Calu3 (cell line): ENCODE measurements around the gene RNF144A. TPM values are rescaled to one million over a fixed set of nuclear protein-coding genes. Genes with fewer than 3 reads are reported as not detected.
"Not testable (repeated sequence)": the region's sequence is repeated elsewhere in the genome, so short reads cannot be mapped to it uniquely, and the experiment has no call there.

Experiments used
- BruUV-seq: library from RNA; stranded (reverse); fragments of 400-500 nt; replicated peaks from 2 replicates; lab custom pipeline; 2021; lab: Mats Ljungman, UMichigan
- CTCF ChIA-PET: fragments of 300-600 bp; sonication (Branson Sonifier 250); formaldehyde crosslinking; loops from one replicate; lab custom pipeline; 2022; ENCODE audit warnings: antibody characterized with exemption; lab: Charles Lee
- DNase-seq: peaks from one replicate; pipeline ENCODE4 v3.0.0; 2022
- H3K27ac Mint-ChIP-seq: one replicate; pipeline ENCODE4 v1.8.0; 2022; ENCODE audit warnings: mixed read lengths; ENCODE audit not compliant: unreplicated experiment
- H3K27me3 Mint-ChIP-seq: one replicate; pipeline ENCODE4 v1.8.0; 2022; ENCODE audit warnings: mixed read lengths; ENCODE audit not compliant: unreplicated experiment
- H3K36me3 Mint-ChIP-seq: one replicate; pipeline ENCODE4 v1.8.0; 2022; ENCODE audit warnings: mild to moderate bottlenecking, moderate library complexity, mixed read lengths; ENCODE audit not compliant: insufficient read depth, unreplicated experiment
- H3K4me1 Mint-ChIP-seq: one replicate; pipeline ENCODE4 v1.8.0; 2022; ENCODE audit warnings: mild to moderate bottlenecking, low read depth, mixed read lengths; ENCODE audit not compliant: unreplicated experiment
- H3K4me3 Mint-ChIP-seq: one replicate; pipeline ENCODE4 v1.8.0; 2022; ENCODE audit warnings: mild to moderate bottlenecking, low read depth, moderate library complexity, mixed read lengths; ENCODE audit not compliant: unreplicated experiment
- H3K9me3 Mint-ChIP-seq: one replicate; pipeline ENCODE4 v1.8.0; 2022; ENCODE audit warnings: low read depth, mixed read lengths; ENCODE audit not compliant: unreplicated experiment
- intact Hi-C: fragments of 100-400 bp; cut with micrococcal nuclease; formaldehyde crosslinking; loops from one replicate; pipeline ENCODE4 v1.10.0; 2022; ENCODE audit not compliant: unreplicated experiment
- total RNA-seq: library from RNA; stranded (reverse); gene quantifications from 2 replicates; pipeline ENCODE4 v1.2.3, GENCODE V29; 2022
- TF ChIP-seq, protein P1 (sequence below): fragments of 200-600 bp; IDR thresholded peaks from one replicate; pipeline ENCODE4 v1.8.0; 2022; ENCODE audit warnings: antibody characterized with exemption; ENCODE audit not compliant: unreplicated experiment

Gene RNF144A
- total RNA-seq, 1 experiment from 2014 or later: 13.7 TPM

DNA sequence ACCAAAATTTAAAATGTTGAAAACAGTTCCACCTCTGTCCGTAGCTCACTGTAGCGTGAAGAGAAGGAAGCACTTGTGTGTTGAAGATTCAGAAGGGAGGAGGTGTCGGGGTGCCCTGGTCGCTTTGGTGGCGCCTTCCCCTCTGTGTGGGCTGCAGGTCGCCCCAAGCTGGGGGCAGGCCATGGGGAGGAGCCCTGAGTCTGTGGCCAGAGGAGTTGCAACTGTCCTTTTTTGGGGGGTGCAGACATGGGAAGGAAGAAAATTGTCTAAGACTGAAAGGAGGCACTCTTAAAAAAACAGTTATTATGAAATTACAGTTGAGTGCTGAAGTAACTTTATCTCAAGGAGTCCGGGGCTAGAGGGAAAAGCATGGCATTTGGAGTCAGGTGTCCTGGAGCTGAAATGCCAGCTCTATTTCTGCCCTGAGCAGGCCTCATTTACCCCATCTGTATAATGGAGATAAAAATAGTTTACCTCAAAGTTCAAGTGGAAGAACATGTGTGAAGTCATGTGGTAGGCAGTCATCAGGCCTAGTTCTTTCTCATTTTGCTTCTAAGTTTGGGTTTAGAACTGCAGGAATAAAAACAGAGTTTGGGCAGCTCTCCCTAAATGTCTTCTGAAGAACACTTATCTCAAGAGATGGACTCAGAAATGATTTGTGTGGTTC is 82.1 kb downstream of the RNF144A start:
- no peaks in the 10 kb centered on the region for H3K9me3 Mint-ChIP-seq
- no peaks in the 10 kb centered on the region for H3K4me1 Mint-ChIP-seq
- H3K27me3 Mint-ChIP-seq: no peaks in the 10 kb centered on the region
- intact Hi-C loops: no loop called here
- CTCF ChIA-PET: no interaction called here
- BruUV-seq: no TSS peak
- H3K36me3 Mint-ChIP-seq: no peaks in the 10 kb centered on the region
- H3K4me3 Mint-ChIP-seq: no peak overlapping the region
- TF ChIP-seq, protein P1, sequence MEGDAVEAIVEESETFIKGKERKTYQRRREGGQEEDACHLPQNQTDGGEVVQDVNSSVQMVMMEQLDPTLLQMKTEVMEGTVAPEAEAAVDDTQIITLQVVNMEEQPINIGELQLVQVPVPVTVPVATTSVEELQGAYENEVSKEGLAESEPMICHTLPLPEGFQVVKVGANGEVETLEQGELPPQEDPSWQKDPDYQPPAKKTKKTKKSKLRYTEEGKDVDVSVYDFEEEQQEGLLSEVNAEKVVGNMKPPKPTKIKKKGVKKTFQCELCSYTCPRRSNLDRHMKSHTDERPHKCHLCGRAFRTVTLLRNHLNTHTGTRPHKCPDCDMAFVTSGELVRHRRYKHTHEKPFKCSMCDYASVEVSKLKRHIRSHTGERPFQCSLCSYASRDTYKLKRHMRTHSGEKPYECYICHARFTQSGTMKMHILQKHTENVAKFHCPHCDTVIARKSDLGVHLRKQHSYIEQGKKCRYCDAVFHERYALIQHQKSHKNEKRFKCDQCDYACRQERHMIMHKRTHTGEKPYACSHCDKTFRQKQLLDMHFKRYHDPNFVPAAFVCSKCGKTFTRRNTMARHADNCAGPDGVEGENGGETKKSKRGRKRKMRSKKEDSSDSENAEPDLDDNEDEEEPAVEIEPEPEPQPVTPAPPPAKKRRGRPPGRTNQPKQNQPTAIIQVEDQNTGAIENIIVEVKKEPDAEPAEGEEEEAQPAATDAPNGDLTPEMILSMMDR: no peak
- no peak overlapping the region for H3K27ac Mint-ChIP-seq
- DNase-seq: no peak

DNA sequence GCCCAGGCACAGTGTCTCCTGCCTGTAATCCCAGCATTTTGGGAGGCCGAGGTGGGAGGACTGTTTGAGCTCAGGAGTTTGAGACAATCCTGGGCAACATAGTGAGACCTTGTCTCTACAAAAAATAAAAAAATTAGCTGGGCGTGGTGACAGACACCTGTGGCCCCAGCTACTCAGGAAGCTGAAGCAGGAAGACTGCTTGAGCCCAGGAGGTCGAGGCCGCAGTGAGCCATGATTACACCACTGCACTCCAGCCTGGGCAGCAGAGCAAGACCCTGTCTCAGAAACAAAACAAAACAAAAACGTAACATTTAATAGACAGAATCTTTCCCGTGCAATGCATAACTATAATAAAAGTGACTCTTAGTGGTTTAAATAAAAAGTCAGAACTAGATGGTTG is 84.2 kb downstream of the RNF144A start:
- CTCF ChIA-PET, H3K36me3 Mint-ChIP-seq, H3K4me1 Mint-ChIP-seq, DNase-seq, BruUV-seq, H3K4me3 Mint-ChIP-seq, H3K9me3 Mint-ChIP-seq, H3K27ac Mint-ChIP-seq, H3K27me3 Mint-ChIP-seq, intact Hi-C loops: not testable (repeated sequence)

DNA sequence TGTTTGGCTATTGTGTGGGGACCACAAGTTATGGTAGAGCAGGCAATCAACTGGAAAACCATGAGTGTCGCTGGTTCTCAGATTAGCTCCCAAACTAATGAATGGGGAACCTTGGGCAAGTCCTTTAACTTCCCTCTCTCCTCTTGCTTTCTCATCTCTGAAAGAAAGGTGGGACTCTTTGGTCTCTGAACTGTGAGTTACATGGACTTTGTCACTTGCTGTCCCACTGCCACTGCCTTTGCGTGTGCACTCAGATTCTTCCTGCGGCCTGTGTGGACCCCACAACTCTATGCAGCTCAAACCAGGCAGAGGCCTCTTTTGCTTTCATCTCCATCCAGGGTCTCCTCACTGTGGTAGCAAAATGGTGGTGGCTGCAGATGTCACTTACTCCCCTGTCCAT is 86.7 kb downstream of the RNF144A start:
- CTCF ChIA-PET: no interaction called here
- TF ChIP-seq, protein P1: no peak
- Mint-ChIP-seq H3K4me1 (no peaks in the 10 kb centered on the region), H3K4me3 (no peak overlapping the region), H3K36me3 (peaks cover 6% of the 10 kb centered on the region), H3K27ac (no peak overlapping the region), H3K27me3 (no peaks in the 10 kb centered on the region), H3K9me3 (no peaks in the 10 kb centered on the region)
- DNase-seq: no peak
- intact Hi-C loops: no loop called here
- BruUV-seq: no TSS peak

DNA sequence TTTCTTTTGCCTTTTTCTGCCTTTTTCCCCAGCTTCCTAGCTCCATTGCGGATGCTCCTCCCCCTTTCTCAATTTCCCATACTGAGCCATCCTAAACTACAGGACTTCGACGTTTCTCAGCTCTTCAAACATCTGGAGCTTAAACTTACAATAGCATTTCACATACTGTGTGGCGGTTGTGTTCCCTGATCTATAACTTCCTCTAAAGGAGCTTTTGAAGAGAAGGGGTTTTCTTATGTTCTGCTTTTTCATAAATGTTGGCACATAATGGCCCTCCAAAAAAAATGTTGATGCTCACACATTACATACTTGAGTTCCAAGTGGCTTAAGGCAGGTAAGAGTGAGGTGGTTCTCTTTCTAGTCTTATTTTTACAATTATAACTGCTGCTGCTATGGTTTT is 87.4 kb downstream of the RNF144A start:
- Mint-ChIP-seq H3K4me1 (no peaks in the 10 kb centered on the region), H3K4me3 (no peak overlapping the region), H3K36me3 (peaks cover 6% of the 10 kb centered on the region), H3K27ac (no peak overlapping the region), H3K27me3 (no peaks in the 10 kb centered on the region), H3K9me3 (no peaks in the 10 kb centered on the region)
- CTCF ChIA-PET: no interaction called here
- TF ChIP-seq, protein P1: no peak
- BruUV-seq: no TSS peak
- intact Hi-C loops: no loop called here
- DNase-seq: no peak

DNA sequence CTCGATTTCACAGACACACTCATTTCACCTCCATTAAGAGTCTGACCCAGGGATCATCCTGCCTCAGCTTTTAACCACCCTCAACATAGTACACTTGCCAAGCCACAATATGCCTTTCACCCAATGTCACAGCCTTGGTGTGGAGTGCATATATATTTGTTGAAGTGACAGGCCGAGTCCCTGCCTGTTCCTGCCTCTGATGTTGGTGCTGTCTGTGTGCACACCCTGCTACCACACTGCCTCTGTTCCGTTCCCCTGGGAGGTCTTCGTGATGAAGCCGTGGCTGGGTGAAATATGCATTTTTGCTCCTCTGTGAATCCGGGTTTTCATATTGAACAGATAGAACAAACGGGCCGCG is 90.3 kb downstream of the RNF144A start:
- Mint-ChIP-seq H3K4me3 (no peak overlapping the region), H3K27me3 (no peaks in the 10 kb centered on the region), H3K27ac (no peak overlapping the region), H3K4me1 (no peaks in the 10 kb centered on the region), H3K9me3 (no peaks in the 10 kb centered on the region), H3K36me3 (peaks cover 6% of the 10 kb centered on the region)
- BruUV-seq: no TSS peak
- CTCF ChIA-PET: no interaction called here
- intact Hi-C loops: no loop called here
- no peak for DNase-seq
- TF ChIP-seq, protein P1: no peak
